Immature natural killer cell (primary cell): Measurements from ENCODE around the gene LMAN1L. TPM values are rescaled to one million over a fixed set of nuclear protein-coding genes. Genes with fewer than 3 reads are reported as not detected.
"Not testable (repeated sequence)": the region's sequence is repeated elsewhere in the genome, so short reads cannot be mapped to it uniquely, and the experiment has no call there.

Experiments
- DNase-seq, 3 donors: peaks; one replicate each; pipeline ENCODE4 v3.0.0; 2022; ENCODE audit warnings: mixed read lengths in 1 of 3
- H3K27ac Mint-ChIP-seq, 6 donors: one replicate each; pipeline ENCODE4 v1.8.0; 2020; ENCODE audit warnings: mixed read lengths in 6 of 6, mild to moderate bottlenecking in 5 of 6, inconsistent platforms in 4 of 6, moderate library complexity in 3 of 6
- H3K27me3 Mint-ChIP-seq, 3 donors: one replicate each; pipeline ENCODE4 v1.8.0; 2020 to 2021; ENCODE audit warnings: low read depth in 3 of 3, mild to moderate bottlenecking in 3 of 3, mixed read lengths in 3 of 3, moderate library complexity in 3 of 3, inconsistent platforms in 1 of 3
- H3K36me3 Mint-ChIP-seq, 3 donors: one replicate each; pipeline ENCODE4 v1.8.0; 2020; ENCODE audit warnings: mixed read lengths in 3 of 3, inconsistent platforms in 2 of 3, mild to moderate bottlenecking in 2 of 3
- H3K4me1 Mint-ChIP-seq, 2 donors: one replicate each; pipeline ENCODE4 v1.8.0; 2020; ENCODE audit warnings: inconsistent platforms in 2 of 2, mild to moderate bottlenecking in 2 of 2, mixed read lengths in 2 of 2, moderate library complexity in 1 of 2
- H3K4me3 Mint-ChIP-seq, 5 donors: one replicate each; pipeline ENCODE4 v1.8.0; 2020; ENCODE audit warnings: mild to moderate bottlenecking in 5 of 5, mixed read lengths in 5 of 5, inconsistent platforms in 3 of 5, moderate library complexity in 3 of 5
- H3K9me3 Mint-ChIP-seq, 6 donors: one replicate each; pipeline ENCODE4 v1.8.0; 2020; ENCODE audit warnings: mild to moderate bottlenecking in 6 of 6, mixed read lengths in 6 of 6, inconsistent platforms in 4 of 6, moderate library complexity in 3 of 6
- polyA plus RNA-seq, 3 donors: library from polyadenylated mRNA; unstranded; fragments of 300-500 nt; fragmentation: Illumina TruSeq; gene quantifications; one replicate each; pipeline ENCODE4 v1.2.3, GENCODE V29; 2021

The LMAN1L gene
- polyA plus RNA-seq, 3 donors from 2014 or later = not detected

- H3K36me3 Mint-ChIP-seq = peaks cover 0 to 12% (median 5%) of the 10 kb centered on the region in 3 donors
- H3K27me3 Mint-ChIP-seq = peaks cover 22 to 60% (median 39%) of the 10 kb centered on the region in 3 donors
- peaks cover 83 to 87% of the 10 kb centered on the region in 2 donors for H3K4me1 Mint-ChIP-seq
Measured at GRCh38 chr15:74786081-74786480, 26.6 kb upstream of the LMAN1L start.

GRCh38 chr15:74786551-74787165, 26.0 kb upstream of the LMAN1L start:
- peak overlapping the region; percentile 88 to 99 (median 97) for H3K4me3 Mint-ChIP-seq
- DNase-seq = no peak
- H3K4me1 Mint-ChIP-seq = peaks cover 83 to 87% of the 10 kb centered on the region in 2 donors
- peaks cover 17 to 55% (median 34%) of the 10 kb centered on the region in 3 donors for H3K27me3 Mint-ChIP-seq
- peak overlapping the region; percentile 92 to 100 (median 100) for H3K27ac Mint-ChIP-seq
- no peaks in the 10 kb centered on the region for H3K9me3 Mint-ChIP-seq
- H3K36me3 Mint-ChIP-seq = peaks cover 0 to 15% (median 6%) of the 10 kb centered on the region in 3 donors

More at GRCh38 chr15:74786081-74786480, 26.6 kb upstream of the LMAN1L start:
- H3K9me3 Mint-ChIP-seq, DNase-seq: not testable (repeated sequence)
- Mint-ChIP-seq H3K4me3 (peak overlapping the region; percentile 88 to 99 (median 97)), H3K27ac (peak overlapping the region; percentile 92 to 100 (median 100))

GRCh38 chr15:74787251-74788041, 25.2 kb upstream of the LMAN1L start:
- peak overlapping the region; percentile 92 to 100 (median 100) for H3K27ac Mint-ChIP-seq
- peak overlapping the region; percentile 88 to 99 (median 97) for H3K4me3 Mint-ChIP-seq
- no peaks in the 10 kb centered on the region for H3K9me3 Mint-ChIP-seq
- peaks cover 0 to 19% (median 11%) of the 10 kb centered on the region in 3 donors for H3K36me3 Mint-ChIP-seq
- peak; percentile 96 to 98 (median 97) for DNase-seq
- peaks cover 19 to 54% (median 33%) of the 10 kb centered on the region in 3 donors for H3K27me3 Mint-ChIP-seq
- H3K4me1 Mint-ChIP-seq = peaks cover 90 to 94% of the 10 kb centered on the region in 2 donors

- Mint-ChIP-seq H3K27ac (peak overlapping the region; percentile 92 to 100 (median 100)), H3K4me3 (peak overlapping the region; percentile 88 to 99 (median 97)), H3K36me3 (peaks cover 0 to 19% (median 11%) of the 10 kb centered on the region in 3 donors), H3K9me3 (no peaks in the 10 kb centered on the region), H3K27me3 (peaks cover 19 to 50% (median 33%) of the 10 kb centered on the region in 3 donors), H3K4me1 (peaks cover 96 to 99% of the 10 kb centered on the region in 2 donors)
- no peak for DNase-seq
Measured at GRCh38 chr15:74788042-74788682, 24.5 kb upstream of the LMAN1L start.

GRCh38 chr15:74788683-74789151, 23.9 kb upstream of the LMAN1L start:
- Mint-ChIP-seq H3K27ac (peak overlapping the region; percentile 92 to 100 (median 100)), H3K36me3 (peaks cover 0 to 19% (median 11%) of the 10 kb centered on the region in 3 donors), H3K4me3 (peak overlapping the region; percentile 88 to 99 (median 97)), H3K4me1 (peaks cover 96 to 99% of the 10 kb centered on the region in 2 donors), H3K27me3 (peaks cover 19 to 46% (median 31%) of the 10 kb centered on the region in 3 donors), H3K9me3 (no peaks in the 10 kb centered on the region)
- DNase-seq = peak; percentile 81 to 82 (median 82)

GRCh38 chr15:74789171-74789631, 23.4 kb upstream of the LMAN1L start:
- Mint-ChIP-seq H3K27ac (peak overlapping the region; percentile 92 to 100 (median 100)), H3K27me3 (peaks cover 18 to 46% (median 31%) of the 10 kb centered on the region in 3 donors), H3K4me1 (peaks cover 94 to 97% of the 10 kb centered on the region in 2 donors), H3K4me3 (peak overlapping the region; percentile 88 to 99 (median 97)), H3K9me3 (no peaks in the 10 kb centered on the region), H3K36me3 (peaks cover 0 to 19% (median 11%) of the 10 kb centered on the region in 3 donors)
- DNase-seq = no peak

- Mint-ChIP-seq H3K4me1 (peaks cover 95 to 96% of the 10 kb centered on the region in 2 donors), H3K9me3 (no peaks in the 10 kb centered on the region), H3K27ac (peak overlapping the region; percentile 92 to 100 (median 100)), H3K4me3 (peak overlapping the region; percentile 88 to 99 (median 97)), H3K27me3 (peaks cover 18 to 44% (median 31%) of the 10 kb centered on the region in 3 donors), H3K36me3 (peaks cover 0 to 18% (median 12%) of the 10 kb centered on the region in 3 donors)
- DNase-seq = no peak
Measured at GRCh38 chr15:74789741-74790079, 22.9 kb upstream of the LMAN1L start.

- Mint-ChIP-seq H3K27ac (peak overlapping the region; percentile 92 to 100 (median 100)), H3K36me3 (peaks cover 0 to 15% (median 12%) of the 10 kb centered on the region in 3 donors)
Measured at GRCh38 chr15:74790080-74790916, 22.3 kb upstream of the LMAN1L start.

GRCh38 chr15:74791007-74791406, 21.6 kb upstream of the LMAN1L start:
- H3K4me3 Mint-ChIP-seq = peak overlapping the region; percentile 85 to 98 (median 89)
- no peak for DNase-seq
- peak overlapping the region; percentile 92 to 100 (median 97) for H3K27ac Mint-ChIP-seq
- peaks cover 13 to 32% (median 23%) of the 10 kb centered on the region in 3 donors for H3K27me3 Mint-ChIP-seq
- no peaks in the 10 kb centered on the region for H3K9me3 Mint-ChIP-seq
- peaks cover 0 to 16% (median 13%) of the 10 kb centered on the region in 3 donors for H3K36me3 Mint-ChIP-seq
- H3K4me1 Mint-ChIP-seq = peaks cover 95 to 96% of the 10 kb centered on the region in 2 donors

More at GRCh38 chr15:74790080-74790916, 22.3 kb upstream of the LMAN1L start:
- peak overlapping the region; percentile 88 to 99 (median 97) for H3K4me3 Mint-ChIP-seq
- H3K4me1 Mint-ChIP-seq = peaks cover 95 to 96% of the 10 kb centered on the region in 2 donors
- H3K27me3 Mint-ChIP-seq = peaks cover 18 to 39% (median 31%) of the 10 kb centered on the region in 3 donors
- H3K9me3 Mint-ChIP-seq = no peaks in the 10 kb centered on the region
- DNase-seq = peak in 1 of 3 donors; percentile 44

GRCh38 chr15:74791667-74792066, 21.0 kb upstream of the LMAN1L start:
- Mint-ChIP-seq H3K4me3 (peak overlapping the region; percentile 78 to 98 (median 88)), H3K27ac (peak overlapping the region; percentile 92 to 100 (median 97)), H3K9me3 (no peaks in the 10 kb centered on the region), H3K36me3 (peaks cover 0 to 20% (median 16%) of the 10 kb centered on the region in 3 donors), H3K4me1 (peaks cover 96% of the 10 kb centered on the region in 2 donors), H3K27me3 (peaks cover 13 to 29% (median 19%) of the 10 kb centered on the region in 3 donors)
- DNase-seq = no peak

GRCh38 chr15:74792227-74793016, 20.2 kb upstream of the LMAN1L start:
- H3K4me3 Mint-ChIP-seq = peak overlapping the region; percentile 73 to 89 (median 85)
- DNase-seq = no peak
- peaks cover 0 to 20% (median 16%) of the 10 kb centered on the region in 3 donors for H3K36me3 Mint-ChIP-seq
- peak overlapping the region; percentile 92 to 100 (median 97) for H3K27ac Mint-ChIP-seq
- peaks cover 94% of the 10 kb centered on the region in 2 donors for H3K4me1 Mint-ChIP-seq
- peaks cover 13 to 21% (median 13%) of the 10 kb centered on the region in 3 donors for H3K27me3 Mint-ChIP-seq
- no peaks in the 10 kb centered on the region for H3K9me3 Mint-ChIP-seq
